AG09319 (cell line): ENCODE measurements around the gene ZBTB18.

Source experiments
- DNase-seq: peaks from one replicate; pipeline ENCODE4 v3.0.0-alpha.2; 2010; ENCODE audit warnings: low read depth; ENCODE audit errors: extremely low read depth
- CTCF ChIP-seq: IDR thresholded peaks from 2 replicates; pipeline ENCODE4 v1.5.1; 2011; ENCODE audit warnings: low read depth, mild to moderate bottlenecking, inconsistent platforms, low read length, moderate library complexity

ZBTB18 gene

GRCh38 chr1:244084763-244085162, 33.7 kb downstream of the ZBTB18 start:
- DNase-seq, result no peak
- TF ChIP-seq CTCF, result no peak

GRCh38 chr1:244085891-244086290, 34.8 kb downstream of the ZBTB18 start:
- TF ChIP-seq CTCF, result no peak
- DNase-seq, result no peak

- TF ChIP-seq CTCF, result no peak
Observed at GRCh38 chr1:244087021-244087560, 36.0 kb downstream of the ZBTB18 start.

GRCh38 chr1:244087611-244088010, 36.5 kb downstream of the ZBTB18 start:
- TF ChIP-seq CTCF, result no peak

More at GRCh38 chr1:244087021-244087560, 36.0 kb downstream of the ZBTB18 start:
- DNase-seq, result no peak

GRCh38 chr1:244088161-244088560, 37.1 kb downstream of the ZBTB18 start:
- TF ChIP-seq CTCF, result no peak

More at GRCh38 chr1:244087611-244088010, 36.5 kb downstream of the ZBTB18 start:
- no peak for DNase-seq

GRCh38 chr1:244089561-244089960, 38.5 kb downstream of the ZBTB18 start:
- no peak for DNase-seq
- TF ChIP-seq CTCF, result no peak

More at GRCh38 chr1:244088161-244088560, 37.1 kb downstream of the ZBTB18 start:
- no peak for DNase-seq

- no peak for TF ChIP-seq CTCF
Observed at GRCh38 chr1:244090645-244091044, 39.6 kb downstream of the ZBTB18 start.

More at GRCh38 chr1:244090645-244091044, 39.6 kb downstream of the ZBTB18 start:
- no peak for DNase-seq
